ENCODE data around the gene SETBP1. TPM values are rescaled to one million over a fixed set of nuclear protein-coding genes. Genes with fewer than 3 reads are reported as not detected.

SETBP1 gene
- total and polyA plus RNA-seq, 2 of the 8 experiments (the other 6 are each of a cell fraction or from before 2014, with no cell fraction given), result 2.0 to 6.5 TPM

- no peaks in the 10 kb centered on the region for H3K9me3 ChIP-seq (ENCODE audit: insufficient read depth in 2 of 2, low read depth in 1 of 2, low read length in 1 of 2)
- ChIA-PET POLR2A (ENCODE audit: partially characterized antibody) (interaction anchor here (0.6 kb wide), 1 partner anchor 194 kb away, joined by 3 read pairs; no protein-coding TSS in a partner anchor), CTCF (ENCODE audit: partially characterized antibody) (no interaction called here)
- no peaks in the 10 kb centered on the region for H3K36me3 ChIP-seq (ENCODE audit: control insufficient read depth in 2 of 4, insufficient read depth in 4 of 4, low read length in 3 of 4)
- FAIRE-seq, result no peak
- TF ChIP-seq FOSL1 (IDR thresholded peaks at IDR 0.05; ENCODE audit: insufficient read depth, low read depth, low read length) (no peak), TCF12 (IDR thresholded peaks at IDR 0.05; ENCODE audit: low read depth, low read length) (no peak), GABPA (IDR thresholded peaks at IDR 0.05; ENCODE audit: borderline replicate concordance, insufficient read depth, low read length) (no peak), CTBP2 (IDR thresholded peaks at IDR 0.05; ENCODE audit: borderline replicate concordance, insufficient read depth, insufficient read length, low read length) (no peak), RXRA (IDR thresholded peaks at IDR 0.05; ENCODE audit: insufficient read depth, low read depth, low read length) (no peak), JUND (IDR thresholded peaks at IDR 0.05; ENCODE audit: low read length) (no peak), MAX (IDR thresholded peaks at IDR 0.05) (no peak)
- H3K9ac ChIP-seq (replicated peaks in 1 of 4; ENCODE audit: extremely low read depth in 1 of 4, low read depth in 3 of 4, low read length in 3 of 4), result no peak overlapping the region
- no peak overlapping the region for H4K5ac ChIP-seq (ENCODE audit: insufficient read length, low read depth, low read length)
- H4K91ac ChIP-seq (replicated peaks; ENCODE audit: insufficient read length, low read length), result no peak overlapping the region
- H2BK120ac ChIP-seq (replicated peaks; ENCODE audit: low read depth, low read length), result no peak overlapping the region
- H3K4me2 ChIP-seq (ENCODE audit: insufficient read depth in 1 of 2, low read depth in 2 of 2, low read length in 2 of 2), result no peak overlapping the region
- H3K27me3 ChIP-seq (replicated peaks in 1 of 4; ENCODE audit: control insufficient read depth in 3 of 4, extremely low read depth in 1 of 4, insufficient read depth in 3 of 4, low read length in 3 of 4), result no peaks in the 10 kb centered on the region
- no peak overlapping the region for H2BK20ac ChIP-seq (ENCODE audit: low read length)
- no peaks in the 10 kb centered on the region for H3K79me2 ChIP-seq (ENCODE audit: control insufficient read depth in 1 of 2, insufficient read depth in 2 of 2, low read length in 2 of 2)
- no peak overlapping the region for H2AFZ ChIP-seq (ENCODE audit: low read length)
- peaks cover 0 to 5% (median 2%) of the 10 kb centered on the region in 4 experiments; a peak in 3 of 7 replicates for H3K4me1 ChIP-seq (replicated peaks in 1 of 4; ENCODE audit: control insufficient read depth in 3 of 4, insufficient read depth in 4 of 4, low read length in 3 of 4)
- no peak overlapping the region for H3K18ac ChIP-seq (ENCODE audit: extremely low read depth, low read length)
- H2BK15ac ChIP-seq (ENCODE audit: low read length), result no peak overlapping the region
- H4K8ac ChIP-seq (ENCODE audit: extremely low read depth, insufficient read depth, low read length), result no peak overlapping the region
- H3K4ac ChIP-seq (replicated peaks; ENCODE audit: insufficient read length, low read depth, low read length), result no peak overlapping the region
- no peak overlapping the region for H3K23ac ChIP-seq (ENCODE audit: insufficient read length)
- no peaks in the 10 kb centered on the region for H3K79me1 ChIP-seq (ENCODE audit: low read depth, low read length)
- no peak overlapping the region for H2BK5ac ChIP-seq (ENCODE audit: low read depth, low read length)
- no peaks in the 10 kb centered on the region for H4K20me1 ChIP-seq (replicated peaks in 1 of 2; ENCODE audit: control insufficient read depth in 1 of 2, insufficient read depth in 2 of 2, low read length in 2 of 2)
- no peak overlapping the region for H3K14ac ChIP-seq (ENCODE audit: insufficient read length)
- H2BK12ac ChIP-seq (ENCODE audit: low read depth, low read length), result no peak overlapping the region
- H3K4me3 ChIP-seq (ENCODE audit: extremely low read depth in 1 of 4, insufficient read depth in 2 of 4, low read depth in 3 of 4, low read length in 4 of 4), result no peak overlapping the region
- H2AK5ac ChIP-seq (ENCODE audit: low read depth, low read length), result no peak overlapping the region
- DNase-seq (ENCODE audit: low read depth in 1 of 2, low spot score in 2 of 2), result no peak
- no peaks in the 10 kb centered on the region for H3K23me2 ChIP-seq (ENCODE audit: low read depth, low read length)
- no peak overlapping the region for H3K56ac ChIP-seq (replicated peaks; ENCODE audit: insufficient read length, low read depth, low read length)
- H3K27ac ChIP-seq (ENCODE audit: low read depth, low read length), result no peak overlapping the region
- 67% methylated on average over 1 of the region's 1 CpG; no CpG with 5 or more reads in 1 of the 2 experiments for WGBS, 2 experiments (ENCODE audit: extremely low coverage in 1 of 2, insufficient coverage in 1 of 2, insufficient read length in 1 of 2, insufficient replicate concordance in 2 of 2, low coverage in 1 of 2, low lambda C conversion rate in 2 of 2, missing lambda C conversion rate in 1 of 2)
Measured at GRCh38 chr18:44830581-44830980, 149.9 kb downstream of the SETBP1 start.

Measured in H1 (cell line).